Uterus (tissue), 4 donors: ENCODE measurements around the gene PTPRE. TPM values are rescaled to one million over a fixed set of nuclear protein-coding genes. Genes with fewer than 3 reads are reported as not detected.

ENCODE experiments used
- DNase-seq, 2 donors: peaks; one replicate each; pipeline ENCODE4 v3.0.0-alpha.2; 2019 to 2020
- H3K27ac ChIP-seq, 2 donors: fragments of 200-600 bp; sonication (generic); 1 replicate in 1 of 2; 2 replicates in 1 of 2; pipeline ENCODE4 v1.5.1; 2016 to 2018
- H3K27me3 ChIP-seq, 2 donors: fragments of 200-600 bp; sonication (generic); one replicate each; pipeline ENCODE4 v1.5.1; 2018 to 2019; ENCODE audit warnings: control low read depth in 1 of 2
- H3K36me3 ChIP-seq, 2 donors: fragments of 200-600 bp; sonication (generic); one replicate each; pipeline ENCODE4 v1.5.1; 2019; ENCODE audit warnings: control low read depth in 1 of 2
- H3K4me1 ChIP-seq, 2 donors: fragments of 200-600 bp; sonication (generic); one replicate each; pipeline ENCODE4 v1.5.1; 2018 to 2019; ENCODE audit warnings: control low read depth in 1 of 2
- H3K4me3 ChIP-seq, 2 donors: fragments of 200-600 bp; sonication (generic); 1 replicate in 1 of 2; 2 replicates in 1 of 2; pipeline ENCODE4 v1.5.1; 2018 to 2019; ENCODE audit warnings: mild to moderate bottlenecking in 1 of 2
- H3K9me3 ChIP-seq, 2 donors: fragments of 200-600 bp; sonication (generic); one replicate each; pipeline ENCODE4 v1.5.1; 2019; ENCODE audit warnings: control low read depth in 1 of 2
- CTCF ChIP-seq, 4 experiments: fragments of 200-600 bp in 2 of 4; fragments of 450-650 bp in 2 of 4; sonication (generic) in 2 of 4; IDR thresholded peaks; one replicate each; pipeline ENCODE4 v1.5.1; 2016 to 2019; ENCODE audit warnings: antibody characterized with exemption in 4 of 4, mild to moderate bottlenecking in 2 of 4, moderate library complexity in 1 of 4
- POLR2A ChIP-seq, 2 donors: fragments of 450-650 bp; IDR thresholded peaks; one replicate each; pipeline ENCODE4 v1.6.1; 2016; ENCODE audit warnings: antibody characterized with exemption in 2 of 2, mild to moderate bottlenecking in 1 of 2, moderate library complexity in 1 of 2
- intact Hi-C: fragments of 100-400 bp; cut with DNase I; formaldehyde crosslinking; loops from one replicate; pipeline ENCODE4 v1.15.1; 2023; ENCODE audit warnings: low total_unique reads
- total RNA-seq, 4 donors: library from RNA; depleted of rRNA in 3 of 4; stranded (reverse); fragments of >200 nt in 3 of 4; gene quantifications; one replicate each; pipeline versions ENCODE4 v1.1.0 to v1.2.4, GENCODE V29; 2014 to 2023
- donor health status: DM: yes; HTN: yes; CAD: no.

Gene PTPRE
- total RNA-seq, 4 donors from 2014 or later, result 9.4 to 18.9 (median 16.3) TPM

- no peak for TF ChIP-seq POLR2A (IDR thresholded peaks at IDR 0.05)
- no peak for TF ChIP-seq CTCF (IDR thresholded peaks at IDR 0.05)
- H3K36me3 ChIP-seq, result no peaks in the 10 kb centered on the region
- no peak overlapping the region for H3K4me3 ChIP-seq
- H3K27me3 ChIP-seq, result no peaks in the 10 kb centered on the region
- H3K27ac ChIP-seq, result peak overlapping the region in 1 of 2 donors; percentile 22
- intact Hi-C loops, result no loop called here
- DNase-seq, result peak in 1 of 2 donors; percentile 71
- H3K4me1 ChIP-seq, result peaks cover 0 to 4% of the 10 kb centered on the region in 2 donors
- peaks cover 0 to 4% of the 10 kb centered on the region in 2 donors for H3K9me3 ChIP-seq
Observed at GRCh38 chr10:127872011-127872761, 34.7 kb upstream of the PTPRE start.

GRCh38 chr10:127872871-127873600, 33.9 kb upstream of the PTPRE start:
- DNase-seq, result no peak
- no peaks in the 10 kb centered on the region for H3K36me3 ChIP-seq
- H3K27me3 ChIP-seq, result no peaks in the 10 kb centered on the region
- TF ChIP-seq POLR2A (IDR thresholded peaks at IDR 0.05) (no peak), CTCF (IDR thresholded peaks at IDR 0.05) (no peak)
- intact Hi-C loops, result no loop called here
- no peak overlapping the region for H3K4me3 ChIP-seq
- peaks cover 0 to 4% of the 10 kb centered on the region in 2 donors for H3K4me1 ChIP-seq
- no peak overlapping the region for H3K27ac ChIP-seq
- H3K9me3 ChIP-seq, result peaks cover 0 to 4% of the 10 kb centered on the region in 2 donors

DNA sequence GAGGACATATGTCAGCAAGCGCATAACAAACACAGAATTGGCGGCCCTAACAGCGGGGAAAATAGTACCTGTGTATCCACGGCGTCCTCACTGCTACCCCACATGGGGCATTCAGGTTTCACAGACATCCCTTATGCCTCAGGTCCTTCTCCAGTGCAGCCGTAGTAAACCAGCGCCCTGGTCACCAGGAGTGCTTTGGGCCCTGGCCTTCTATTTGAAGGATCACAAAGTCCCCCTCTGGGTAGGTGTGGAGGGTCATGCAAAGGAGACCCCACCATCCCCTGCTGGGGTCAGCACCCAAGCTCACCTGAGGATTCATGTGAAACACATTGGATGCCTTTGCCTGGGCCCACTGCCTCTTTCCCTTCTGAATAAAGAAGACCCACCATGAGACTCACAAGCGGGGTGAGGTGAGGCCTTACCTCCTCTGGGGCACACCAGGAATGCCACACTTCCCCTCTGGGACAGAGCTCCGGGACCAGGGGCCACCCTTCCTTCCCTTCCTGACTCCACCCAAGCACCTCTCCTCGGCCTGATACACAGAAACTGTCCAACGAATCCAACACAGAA, 32.9 kb upstream of the PTPRE start:
- Histone ChIP-seq H3K27me3 (no peaks in the 10 kb centered on the region), H3K9me3 (peaks cover 0 to 4% of the 10 kb centered on the region in 2 donors), H3K4me1 (peaks cover 0 to 4% of the 10 kb centered on the region in 2 donors), H3K27ac (no peak overlapping the region), H3K36me3 (no peaks in the 10 kb centered on the region), H3K4me3 (no peak overlapping the region)
- no peak for DNase-seq
- TF ChIP-seq CTCF (IDR thresholded peaks at IDR 0.05) (no peak), POLR2A (IDR thresholded peaks at IDR 0.05) (no peak)
- intact Hi-C loops, result no loop called here

GRCh38 chr10:127874671-127875448, 32.0 kb upstream of the PTPRE start:
- Histone ChIP-seq H3K4me1 (peaks cover 0 to 4% of the 10 kb centered on the region in 2 donors), H3K36me3 (no peaks in the 10 kb centered on the region), H3K9me3 (no peaks in the 10 kb centered on the region), H3K27ac (no peak overlapping the region), H3K27me3 (no peaks in the 10 kb centered on the region), H3K4me3 (no peak overlapping the region)
- intact Hi-C loops, result no loop called here
- TF ChIP-seq POLR2A (IDR thresholded peaks at IDR 0.05) (no peak), CTCF (IDR thresholded peaks at IDR 0.05) (no peak)
- no peak for DNase-seq
